ENCODE measurements around the gene SERGEF. TPM values are rescaled to one million over a fixed set of nuclear protein-coding genes. Genes with fewer than 3 reads are reported as not detected.

Gene SERGEF
- total RNA-seq, 4 donors from 2014 or later, result 18.9 to 23.9 (median 20.6) TPM

DNA sequence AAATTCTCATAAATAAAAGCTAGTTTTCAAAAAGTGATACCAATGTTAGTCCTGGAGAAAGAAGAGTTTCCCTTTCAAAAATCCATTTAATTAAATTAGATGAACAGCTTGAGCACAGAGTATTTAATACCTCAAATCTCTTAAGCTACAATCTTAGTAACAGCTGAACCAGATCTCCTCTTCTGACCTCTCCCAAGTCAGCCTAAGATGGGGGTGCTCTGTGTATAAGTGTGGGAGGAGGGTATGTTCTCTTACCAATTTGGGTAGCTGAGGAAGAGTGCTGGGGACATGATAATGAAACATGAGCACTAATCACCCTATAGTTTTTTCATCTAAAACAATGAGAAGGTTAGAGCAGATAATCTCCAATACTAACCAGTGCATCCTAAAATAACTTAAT lies 23.6 kb upstream of the SERGEF start:
- no peak for ATAC-seq (ENCODE audit: low FRiP score)
- TF ChIP-seq, protein P1, sequence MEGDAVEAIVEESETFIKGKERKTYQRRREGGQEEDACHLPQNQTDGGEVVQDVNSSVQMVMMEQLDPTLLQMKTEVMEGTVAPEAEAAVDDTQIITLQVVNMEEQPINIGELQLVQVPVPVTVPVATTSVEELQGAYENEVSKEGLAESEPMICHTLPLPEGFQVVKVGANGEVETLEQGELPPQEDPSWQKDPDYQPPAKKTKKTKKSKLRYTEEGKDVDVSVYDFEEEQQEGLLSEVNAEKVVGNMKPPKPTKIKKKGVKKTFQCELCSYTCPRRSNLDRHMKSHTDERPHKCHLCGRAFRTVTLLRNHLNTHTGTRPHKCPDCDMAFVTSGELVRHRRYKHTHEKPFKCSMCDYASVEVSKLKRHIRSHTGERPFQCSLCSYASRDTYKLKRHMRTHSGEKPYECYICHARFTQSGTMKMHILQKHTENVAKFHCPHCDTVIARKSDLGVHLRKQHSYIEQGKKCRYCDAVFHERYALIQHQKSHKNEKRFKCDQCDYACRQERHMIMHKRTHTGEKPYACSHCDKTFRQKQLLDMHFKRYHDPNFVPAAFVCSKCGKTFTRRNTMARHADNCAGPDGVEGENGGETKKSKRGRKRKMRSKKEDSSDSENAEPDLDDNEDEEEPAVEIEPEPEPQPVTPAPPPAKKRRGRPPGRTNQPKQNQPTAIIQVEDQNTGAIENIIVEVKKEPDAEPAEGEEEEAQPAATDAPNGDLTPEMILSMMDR (IDR thresholded peaks at IDR 0.05), result no peak
- no peak for DNase-seq (ENCODE audit: low spot score)

DNA sequence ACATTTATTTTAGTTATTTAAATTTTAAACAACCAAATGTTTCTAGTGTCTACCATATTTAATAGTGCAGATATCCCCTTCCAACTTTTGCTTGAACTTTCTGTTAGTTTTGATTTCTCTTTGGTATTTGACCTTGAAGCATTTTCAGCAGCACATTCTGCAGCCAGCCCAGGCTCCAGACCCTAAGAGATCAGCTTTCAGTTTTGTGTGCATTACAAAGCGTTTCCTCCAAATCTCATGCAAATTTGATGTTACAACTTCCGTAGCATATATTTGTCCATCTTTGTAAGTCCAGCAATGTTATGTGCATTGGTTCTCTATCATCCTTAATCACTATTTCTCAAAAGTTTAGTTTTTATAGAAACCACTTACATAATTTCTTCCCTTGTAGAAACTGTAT lies 14.6 kb upstream of the SERGEF start:
- ATAC-seq (ENCODE audit: low FRiP score) (no peak), DNase-seq (ENCODE audit: low spot score) (no peak)
- TF ChIP-seq, protein P1 (IDR thresholded peaks at IDR 0.05), result no peak

GRCh38 chr11:18022419-18022818 lies 9.6 kb upstream of the SERGEF start:
- ATAC-seq (ENCODE audit: low FRiP score), result no peak

DNA sequence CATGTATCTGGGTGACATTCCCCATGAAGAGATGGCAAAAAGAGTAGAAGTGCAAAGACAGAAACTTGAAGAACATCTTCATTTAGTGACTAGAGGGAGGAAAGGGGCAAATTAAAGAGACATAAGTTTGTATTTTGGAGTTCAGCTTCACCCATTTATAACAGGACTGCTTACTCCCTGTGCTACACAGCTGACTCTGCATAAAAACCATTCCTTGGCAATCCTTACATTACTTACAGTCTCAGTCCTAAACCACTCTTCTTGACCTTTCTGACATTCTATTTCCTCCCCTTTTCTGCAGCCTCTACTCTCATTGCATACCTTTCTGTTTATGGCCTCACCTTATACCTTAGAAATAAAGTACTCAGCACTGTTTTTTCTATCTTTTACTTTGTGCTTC lies 6.8 kb upstream of the SERGEF start:
- ATAC-seq (ENCODE audit: low FRiP score) (no peak), DNase-seq (ENCODE audit: low spot score) (no peak)
- TF ChIP-seq, protein P1 (IDR thresholded peaks at IDR 0.05), result no peak

More at GRCh38 chr11:18022419-18022818, 9.6 kb upstream of the SERGEF start:
- TF ChIP-seq, protein P1 (IDR thresholded peaks at IDR 0.05), result no peak
- no peak for DNase-seq (ENCODE audit: low spot score)

- DNase-seq (ENCODE audit: low spot score), result no peak
- no peak for ATAC-seq (ENCODE audit: low FRiP score)
- TF ChIP-seq, protein P1 (IDR thresholded peaks at IDR 0.05), result no peak
Measured at GRCh38 chr11:18016789-18017188, 3.9 kb upstream of the SERGEF start.

DNA sequence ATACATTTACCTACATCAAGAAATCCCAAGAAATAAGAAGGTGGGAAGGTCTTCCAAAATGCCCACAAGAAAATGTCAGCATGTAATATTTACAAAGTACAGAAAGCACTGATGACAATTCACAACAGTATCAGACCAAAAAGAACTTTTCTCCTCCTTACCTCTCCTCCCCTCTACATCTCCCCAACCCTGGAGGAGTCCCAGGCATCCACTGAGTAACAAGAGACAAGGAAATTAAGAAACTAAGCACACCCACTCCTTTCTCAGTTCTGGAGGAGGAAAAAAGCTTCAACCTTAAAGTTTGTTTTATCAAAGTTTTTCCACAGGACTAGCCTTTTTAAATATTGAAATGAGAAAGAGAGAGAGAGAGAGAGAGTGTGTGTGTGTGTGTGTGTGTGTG lies 2.0 kb upstream of the SERGEF start:
- TF ChIP-seq, protein P1 (IDR thresholded peaks at IDR 0.05), result no peak
- ATAC-seq (ENCODE audit: low FRiP score), result no peak
- no peak for DNase-seq (ENCODE audit: low spot score)

- ATAC-seq (ENCODE audit: low FRiP score) (no peak), DNase-seq (ENCODE audit: low spot score) (peak; percentile 23)
- TF ChIP-seq, protein P1 (IDR thresholded peaks at IDR 0.05), result no peak
Measured at GRCh38 chr11:18013790-18014507, 1.1 kb upstream of the SERGEF start.

All from omental fat pad (tissue), 4 donors.